Nephron (organoid): ENCODE measurements around the gene PATL2.
"Not testable (repeated sequence)": the region's sequence is repeated elsewhere in the genome, so short reads cannot be mapped to it uniquely, and the experiment has no call there.

Experiments
- H3K27ac Mint-ChIP-seq, 3 experiments: 2 replicates each; pipeline ENCODE4 v1.8.0; 2020; ENCODE audit warnings: mixed read lengths in 3 of 3, mild to moderate bottlenecking in 2 of 3, moderate library complexity in 1 of 3
- H3K27me3 Mint-ChIP-seq: 2 replicates; pipeline ENCODE4 v1.8.0; 2021; ENCODE audit warnings: low read depth, mild to moderate bottlenecking, moderate library complexity, mixed read lengths
- H3K36me3 Mint-ChIP-seq: 2 replicates; pipeline ENCODE4 v1.8.0; 2020; ENCODE audit warnings: low read depth, mixed read lengths
- H3K4me1 Mint-ChIP-seq: 2 replicates; pipeline ENCODE4 v1.8.0; 2020; ENCODE audit warnings: mixed read lengths
- H3K4me3 Mint-ChIP-seq, 3 experiments: 2 replicates each; pipeline ENCODE4 v1.8.0; 2020; ENCODE audit warnings: mild to moderate bottlenecking in 3 of 3, mixed read lengths in 3 of 3, moderate library complexity in 2 of 3
- H3K9me3 Mint-ChIP-seq: 2 replicates; pipeline ENCODE4 v1.8.0; 2020; ENCODE audit warnings: mixed read lengths
- TF ChIP-seq, protein P1 (sequence below), 3 experiments: fragments of 200-600 bp; sonication (generic); IDR thresholded peaks; one replicate each; pipeline ENCODE4 v1.5.0; 2021; ENCODE audit warnings: antibody characterized with exemption in 3 of 3; ENCODE audit not compliant: unreplicated experiment in 3 of 3

PATL2 gene

GRCh38 chr15:44735482-44736180 lies 24.5 kb upstream of the PATL2 start:
- H3K36me3 Mint-ChIP-seq, result peaks cover 3% of the 10 kb centered on the region
- TF ChIP-seq, protein P1, sequence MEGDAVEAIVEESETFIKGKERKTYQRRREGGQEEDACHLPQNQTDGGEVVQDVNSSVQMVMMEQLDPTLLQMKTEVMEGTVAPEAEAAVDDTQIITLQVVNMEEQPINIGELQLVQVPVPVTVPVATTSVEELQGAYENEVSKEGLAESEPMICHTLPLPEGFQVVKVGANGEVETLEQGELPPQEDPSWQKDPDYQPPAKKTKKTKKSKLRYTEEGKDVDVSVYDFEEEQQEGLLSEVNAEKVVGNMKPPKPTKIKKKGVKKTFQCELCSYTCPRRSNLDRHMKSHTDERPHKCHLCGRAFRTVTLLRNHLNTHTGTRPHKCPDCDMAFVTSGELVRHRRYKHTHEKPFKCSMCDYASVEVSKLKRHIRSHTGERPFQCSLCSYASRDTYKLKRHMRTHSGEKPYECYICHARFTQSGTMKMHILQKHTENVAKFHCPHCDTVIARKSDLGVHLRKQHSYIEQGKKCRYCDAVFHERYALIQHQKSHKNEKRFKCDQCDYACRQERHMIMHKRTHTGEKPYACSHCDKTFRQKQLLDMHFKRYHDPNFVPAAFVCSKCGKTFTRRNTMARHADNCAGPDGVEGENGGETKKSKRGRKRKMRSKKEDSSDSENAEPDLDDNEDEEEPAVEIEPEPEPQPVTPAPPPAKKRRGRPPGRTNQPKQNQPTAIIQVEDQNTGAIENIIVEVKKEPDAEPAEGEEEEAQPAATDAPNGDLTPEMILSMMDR (IDR thresholded peaks at IDR 0.05; ENCODE audit: unreplicated experiment in 3 of 3), result no peak
- H3K9me3 Mint-ChIP-seq, result peaks cover 4% of the 10 kb centered on the region
- no peak overlapping the region for H3K4me3 Mint-ChIP-seq
- peak overlapping the region; percentile 31 to 73 (median 37) for H3K27ac Mint-ChIP-seq
- no peaks in the 10 kb centered on the region for H3K4me1 Mint-ChIP-seq
- no peaks in the 10 kb centered on the region for H3K27me3 Mint-ChIP-seq

- H3K4me3 Mint-ChIP-seq, result no peak overlapping the region
These were observed 23.8 kb upstream of the PATL2 start for GRCh38 chr15:44734839-44735481.

GRCh38 chr15:44729408-44730127 lies 18.4 kb upstream of the PATL2 start:
- H3K36me3 Mint-ChIP-seq, result peaks cover 3% of the 10 kb centered on the region

More at GRCh38 chr15:44734839-44735481, 23.8 kb upstream of the PATL2 start:
- Mint-ChIP-seq H3K9me3 (peaks cover 4% of the 10 kb centered on the region), H3K36me3 (peaks cover 3% of the 10 kb centered on the region), H3K4me1 (peaks cover 3% of the 10 kb centered on the region), H3K27ac (peak overlapping the region in 1 of 3 experiments; percentile 31), H3K27me3 (no peaks in the 10 kb centered on the region)
- TF ChIP-seq, protein P1 (IDR thresholded peaks at IDR 0.05; ENCODE audit: unreplicated experiment in 3 of 3), result no peak

DNA sequence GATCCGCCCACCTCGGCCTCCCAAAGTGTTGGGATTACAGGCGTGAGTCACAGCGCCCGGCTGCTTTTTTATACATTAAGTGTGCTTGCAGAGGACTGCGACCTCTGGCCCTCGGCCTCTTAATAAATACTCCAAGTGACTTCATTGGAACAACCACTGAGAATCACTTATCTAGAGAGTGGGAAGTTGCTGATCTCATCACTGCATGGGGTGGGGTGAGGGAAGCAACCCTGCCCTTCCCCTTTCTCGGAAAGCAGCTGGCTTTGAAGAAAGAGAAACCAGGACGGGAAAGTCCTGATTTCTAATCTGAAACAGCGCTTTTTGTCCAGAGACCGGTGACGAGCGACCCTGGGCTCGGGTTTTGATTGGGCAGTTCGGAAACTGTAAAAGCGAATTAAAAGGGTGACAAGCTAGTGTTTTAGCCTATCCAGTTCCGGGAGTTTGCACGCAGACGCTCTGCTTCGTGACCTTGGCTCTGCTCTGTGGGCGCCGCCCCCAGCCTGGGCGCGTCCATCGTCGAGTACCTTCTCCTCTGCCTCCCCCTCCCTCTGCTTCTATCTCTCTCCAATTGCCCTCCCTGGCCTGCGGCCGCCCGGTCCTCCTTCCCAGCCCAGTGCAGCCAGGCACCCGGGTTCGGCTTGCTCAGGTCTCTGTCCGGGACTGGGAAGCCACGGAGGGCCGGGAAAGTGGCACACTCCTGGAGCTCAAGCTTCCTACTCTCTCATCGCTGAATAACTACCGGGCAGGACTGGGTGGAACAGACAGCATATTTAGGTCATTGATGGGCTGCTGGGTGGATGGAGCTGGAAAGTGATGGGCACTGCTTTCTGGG lies 17.7 kb upstream of the PATL2 start:
- TF ChIP-seq, protein P1 (IDR thresholded peaks at IDR 0.05; ENCODE audit: unreplicated experiment in 3 of 3), result no peak
- Mint-ChIP-seq H3K36me3 (peaks cover 3% of the 10 kb centered on the region), H3K4me3 (peak overlapping the region; percentile 97), H3K27me3 (no peaks in the 10 kb centered on the region), H3K9me3 (no peaks in the 10 kb centered on the region), H3K4me1 (peaks cover 8% of the 10 kb centered on the region), H3K27ac (peak overlapping the region; percentile 82 to 98 (median 90))

More at GRCh38 chr15:44729408-44730127, 18.4 kb upstream of the PATL2 start:
- Mint-ChIP-seq H3K27ac (peak overlapping the region; percentile 82 to 98 (median 90)), H3K27me3 (no peaks in the 10 kb centered on the region), H3K4me3 (peak overlapping the region; percentile 97), H3K9me3 (no peaks in the 10 kb centered on the region), H3K4me1 (peaks cover 8% of the 10 kb centered on the region)
- TF ChIP-seq, protein P1 (IDR thresholded peaks at IDR 0.05; ENCODE audit: unreplicated experiment in 3 of 3), result no peak

DNA sequence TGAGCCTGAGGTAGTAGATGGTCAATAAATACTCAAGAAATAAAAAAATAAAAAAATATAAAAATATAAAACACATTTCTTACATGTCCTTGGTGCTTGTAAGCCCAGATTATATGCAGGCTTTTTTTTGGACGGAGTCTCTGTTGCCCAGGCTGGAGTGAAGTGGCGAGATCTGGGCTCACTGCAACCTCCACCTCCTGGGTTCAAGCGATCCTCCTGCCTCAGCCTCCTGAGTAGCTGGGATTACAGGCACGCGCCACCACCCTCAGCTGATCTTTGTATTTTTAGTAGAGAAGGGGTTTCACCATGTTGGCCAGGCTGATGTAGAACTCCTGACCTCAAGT lies 17.1 kb upstream of the PATL2 start:
- not testable (repeated sequence) for H3K9me3 Mint-ChIP-seq, H3K4me1 Mint-ChIP-seq, H3K36me3 Mint-ChIP-seq, H3K27me3 Mint-ChIP-seq
- Mint-ChIP-seq H3K4me3 (peak overlapping the region; percentile 97), H3K27ac (peak overlapping the region; percentile 82 to 98 (median 90))
